Measurements from ENCODE around the gene STAC3. TPM values are rescaled to one million over a fixed set of nuclear protein-coding genes. Genes with fewer than 3 reads are reported as not detected.
"Not testable (repeated sequence)": the region's sequence is repeated elsewhere in the genome, so short reads cannot be mapped to it uniquely, and the experiment has no call there.

The STAC3 gene
- total RNA-seq, result under 1 TPM; 0.27 to 0.56 TPM

GRCh38 chr12:57250956-57251355 is at the start of gene STAC3:
Gene STAC3, minus strand, starts transcription at chr12:57251187. Its CDS starts 1,551 bp downstream, at chr12:57249636.
- Histone ChIP-seq H3K36me3 (peaks cover 4% of the 10 kb centered on the region), H3K27me3 (replicated peaks; ENCODE audit: insufficient read depth) (no peaks in the 10 kb centered on the region), H3K4me3 (no peak within 1 kb of the TSS), H3K4me1 (ENCODE audit: control insufficient read depth in 1 of 2, low read depth in 2 of 2) (no peaks in the 10 kb centered on the region), H3K27ac (no peak within 1 kb of the TSS), H3K9me3 (no peaks in the 10 kb centered on the region)
- ATAC-seq (ENCODE audit: insufficient number of reproducible peaks, low FRiP score, low read depth), result no peak
- no peak for DNase-seq (ENCODE audit: low spot score)
- TF ChIP-seq, protein P1, sequence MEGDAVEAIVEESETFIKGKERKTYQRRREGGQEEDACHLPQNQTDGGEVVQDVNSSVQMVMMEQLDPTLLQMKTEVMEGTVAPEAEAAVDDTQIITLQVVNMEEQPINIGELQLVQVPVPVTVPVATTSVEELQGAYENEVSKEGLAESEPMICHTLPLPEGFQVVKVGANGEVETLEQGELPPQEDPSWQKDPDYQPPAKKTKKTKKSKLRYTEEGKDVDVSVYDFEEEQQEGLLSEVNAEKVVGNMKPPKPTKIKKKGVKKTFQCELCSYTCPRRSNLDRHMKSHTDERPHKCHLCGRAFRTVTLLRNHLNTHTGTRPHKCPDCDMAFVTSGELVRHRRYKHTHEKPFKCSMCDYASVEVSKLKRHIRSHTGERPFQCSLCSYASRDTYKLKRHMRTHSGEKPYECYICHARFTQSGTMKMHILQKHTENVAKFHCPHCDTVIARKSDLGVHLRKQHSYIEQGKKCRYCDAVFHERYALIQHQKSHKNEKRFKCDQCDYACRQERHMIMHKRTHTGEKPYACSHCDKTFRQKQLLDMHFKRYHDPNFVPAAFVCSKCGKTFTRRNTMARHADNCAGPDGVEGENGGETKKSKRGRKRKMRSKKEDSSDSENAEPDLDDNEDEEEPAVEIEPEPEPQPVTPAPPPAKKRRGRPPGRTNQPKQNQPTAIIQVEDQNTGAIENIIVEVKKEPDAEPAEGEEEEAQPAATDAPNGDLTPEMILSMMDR (IDR thresholded peaks at IDR 0.05), result no peak

- TF ChIP-seq, protein P1 (IDR thresholded peaks at IDR 0.05), result no peak
- H3K27ac ChIP-seq, result no peak overlapping the region
- ATAC-seq (ENCODE audit: insufficient number of reproducible peaks, low FRiP score, low read depth) (no peak), DNase-seq (ENCODE audit: low spot score) (no peak)
- peaks cover 0 to 7% of the 10 kb centered on the region in 2 donors for H3K4me1 ChIP-seq (ENCODE audit: control insufficient read depth in 1 of 2, low read depth in 2 of 2)
- no peaks in the 10 kb centered on the region for H3K9me3 ChIP-seq
- no peaks in the 10 kb centered on the region for H3K27me3 ChIP-seq (replicated peaks; ENCODE audit: insufficient read depth)
- H3K36me3 ChIP-seq, result peaks cover 21% of the 10 kb centered on the region
- H3K4me3 ChIP-seq, result no peak overlapping the region
Measured at GRCh38 chr12:57299514-57300016, 48.6 kb upstream of the STAC3 start.

- H3K4me3 ChIP-seq, result no peak overlapping the region
- H3K9me3 ChIP-seq, result no peaks in the 10 kb centered on the region
- no peaks in the 10 kb centered on the region for H3K27me3 ChIP-seq (replicated peaks; ENCODE audit: insufficient read depth)
- H3K27ac ChIP-seq, result no peak overlapping the region
- peaks cover 37% of the 10 kb centered on the region for H3K36me3 ChIP-seq
- DNase-seq (ENCODE audit: low spot score) (no peak), ATAC-seq (ENCODE audit: insufficient number of reproducible peaks, low FRiP score, low read depth) (no peak)
- TF ChIP-seq, protein P1 (IDR thresholded peaks at IDR 0.05), result no peak
- H3K4me1 ChIP-seq (ENCODE audit: control insufficient read depth in 1 of 2, low read depth in 2 of 2), result no peaks in the 10 kb centered on the region
Measured at GRCh38 chr12:57296291-57296690, 45.3 kb upstream of the STAC3 start.

GRCh38 chr12:57282073-57282472 is 31.1 kb upstream of the STAC3 start:
- Histone ChIP-seq H3K36me3 (peaks cover 48% of the 10 kb centered on the region), H3K4me1 (ENCODE audit: control insufficient read depth in 1 of 2, low read depth in 2 of 2) (peaks cover 0 to 10% of the 10 kb centered on the region in 2 donors)
- ATAC-seq (ENCODE audit: insufficient number of reproducible peaks, low FRiP score, low read depth); H3K27ac ChIP-seq; H3K9me3 ChIP-seq; H3K4me3 ChIP-seq; DNase-seq (ENCODE audit: low spot score); H3K27me3 ChIP-seq (replicated peaks; ENCODE audit: insufficient read depth): not testable (repeated sequence)

- Histone ChIP-seq H3K27me3 (replicated peaks; ENCODE audit: insufficient read depth) (no peaks in the 10 kb centered on the region), H3K9me3 (no peaks in the 10 kb centered on the region), H3K4me3 (no peak overlapping the region), H3K4me1 (ENCODE audit: control insufficient read depth in 1 of 2, low read depth in 2 of 2) (peaks cover 0 to 10% of the 10 kb centered on the region in 2 donors), H3K36me3 (peaks cover 44% of the 10 kb centered on the region), H3K27ac (peak overlapping the region; percentile 19 to 50)
- TF ChIP-seq, protein P1 (IDR thresholded peaks at IDR 0.05), result no peak
- peak; percentile 11 for DNase-seq (ENCODE audit: low spot score)
- peak; percentile 59 for ATAC-seq (ENCODE audit: insufficient number of reproducible peaks, low FRiP score, low read depth)
Measured at GRCh38 chr12:57280211-57281062, 29.4 kb upstream of the STAC3 start.
